ENCODE data around the gene SCARB1. TPM values are rescaled to one million over a fixed set of nuclear protein-coding genes. Genes with fewer than 3 reads are reported as not detected.

SCARB1 gene
- total RNA-seq, 1 experiment from 2014 or later, result 44.9 TPM

GRCh38 chr12:124750149-124750656, 113.5 kb downstream of the SCARB1 start:
- no peak overlapping the region for H3K4me3 ChIP-seq (ENCODE audit: insufficient read depth, low read depth, low read length)
- H3K27me3 ChIP-seq (ENCODE audit: control insufficient read depth, insufficient read depth, low read length), result no peaks in the 10 kb centered on the region
- DNase-seq, result no peak
- H3K36me3 ChIP-seq (replicated peaks; ENCODE audit: control insufficient read depth, insufficient read depth, low read length), result no peaks in the 10 kb centered on the region

GRCh38 chr12:124749725-124750124, 113.9 kb downstream of the SCARB1 start:
- Histone ChIP-seq H3K36me3 (replicated peaks; ENCODE audit: control insufficient read depth, insufficient read depth, low read length) (no peaks in the 10 kb centered on the region), H3K4me3 (ENCODE audit: insufficient read depth, low read depth, low read length) (no peak overlapping the region), H3K27me3 (ENCODE audit: control insufficient read depth, insufficient read depth, low read length) (no peaks in the 10 kb centered on the region)
- DNase-seq, result no peak

GRCh38 chr12:124747426-124748161, 116.1 kb downstream of the SCARB1 start:
- DNase-seq, result no peak
- H3K27me3 ChIP-seq (ENCODE audit: control insufficient read depth, insufficient read depth, low read length), result no peaks in the 10 kb centered on the region
- no peak overlapping the region for H3K4me3 ChIP-seq (ENCODE audit: insufficient read depth, low read depth, low read length)
- no peaks in the 10 kb centered on the region for H3K36me3 ChIP-seq (replicated peaks; ENCODE audit: control insufficient read depth, insufficient read depth, low read length)

- Histone ChIP-seq H3K27me3 (ENCODE audit: control insufficient read depth, insufficient read depth, low read length) (no peaks in the 10 kb centered on the region), H3K4me3 (ENCODE audit: insufficient read depth, low read depth, low read length) (no peak overlapping the region), H3K36me3 (replicated peaks; ENCODE audit: control insufficient read depth, insufficient read depth, low read length) (no peaks in the 10 kb centered on the region)
- DNase-seq, result no peak
Measured at GRCh38 chr12:124746649-124747425, 116.8 kb downstream of the SCARB1 start.

- Histone ChIP-seq H3K27me3 (ENCODE audit: control insufficient read depth, insufficient read depth, low read length) (no peaks in the 10 kb centered on the region), H3K4me3 (ENCODE audit: insufficient read depth, low read depth, low read length) (peak overlapping the region; percentile 10), H3K36me3 (replicated peaks; ENCODE audit: control insufficient read depth, insufficient read depth, low read length) (no peaks in the 10 kb centered on the region)
- peak; percentile 96 for DNase-seq
Measured at GRCh38 chr12:124745891-124746570, 117.6 kb downstream of the SCARB1 start.

GRCh38 chr12:124745465-124745890, 118.2 kb downstream of the SCARB1 start:
- Histone ChIP-seq H3K27me3 (ENCODE audit: control insufficient read depth, insufficient read depth, low read length) (no peaks in the 10 kb centered on the region), H3K4me3 (ENCODE audit: insufficient read depth, low read depth, low read length) (peak overlapping the region; percentile 10), H3K36me3 (replicated peaks; ENCODE audit: control insufficient read depth, insufficient read depth, low read length) (no peaks in the 10 kb centered on the region)
- no peak for DNase-seq

GRCh38 chr12:124744659-124745464, 118.8 kb downstream of the SCARB1 start:
- Histone ChIP-seq H3K36me3 (replicated peaks; ENCODE audit: control insufficient read depth, insufficient read depth, low read length) (no peaks in the 10 kb centered on the region), H3K27me3 (ENCODE audit: control insufficient read depth, insufficient read depth, low read length) (no peaks in the 10 kb centered on the region), H3K4me3 (ENCODE audit: insufficient read depth, low read depth, low read length) (no peak overlapping the region)
- DNase-seq, result peak; percentile 95

- no peak for DNase-seq
- Histone ChIP-seq H3K27me3 (ENCODE audit: control insufficient read depth, insufficient read depth, low read length) (no peaks in the 10 kb centered on the region), H3K36me3 (replicated peaks; ENCODE audit: control insufficient read depth, insufficient read depth, low read length) (no peaks in the 10 kb centered on the region), H3K4me3 (ENCODE audit: insufficient read depth, low read depth, low read length) (no peak overlapping the region)
Measured at GRCh38 chr12:124744273-124744640, 119.4 kb downstream of the SCARB1 start.

GRCh38 chr12:124743479-124744272, 120.0 kb downstream of the SCARB1 start:
- Histone ChIP-seq H3K36me3 (replicated peaks; ENCODE audit: control insufficient read depth, insufficient read depth, low read length) (no peaks in the 10 kb centered on the region), H3K4me3 (ENCODE audit: insufficient read depth, low read depth, low read length) (no peak overlapping the region), H3K27me3 (ENCODE audit: control insufficient read depth, insufficient read depth, low read length) (no peaks in the 10 kb centered on the region)
- no peak for DNase-seq

- Histone ChIP-seq H3K27me3 (ENCODE audit: control insufficient read depth, insufficient read depth, low read length) (no peaks in the 10 kb centered on the region), H3K4me3 (ENCODE audit: insufficient read depth, low read depth, low read length) (no peak overlapping the region), H3K36me3 (replicated peaks; ENCODE audit: control insufficient read depth, insufficient read depth, low read length) (no peaks in the 10 kb centered on the region)
- no peak for DNase-seq
Measured at GRCh38 chr12:124742678-124743077, 121.0 kb downstream of the SCARB1 start.

GRCh38 chr12:124742111-124742510, 121.6 kb downstream of the SCARB1 start:
- Histone ChIP-seq H3K4me3 (ENCODE audit: insufficient read depth, low read depth, low read length) (no peak overlapping the region), H3K36me3 (replicated peaks; ENCODE audit: control insufficient read depth, insufficient read depth, low read length) (no peaks in the 10 kb centered on the region), H3K27me3 (ENCODE audit: control insufficient read depth, insufficient read depth, low read length) (no peaks in the 10 kb centered on the region)
- no peak for DNase-seq

GRCh38 chr12:124741211-124741610, 122.5 kb downstream of the SCARB1 start:
- DNase-seq, result no peak
- no peaks in the 10 kb centered on the region for H3K27me3 ChIP-seq (ENCODE audit: control insufficient read depth, insufficient read depth, low read length)
- no peaks in the 10 kb centered on the region for H3K36me3 ChIP-seq (replicated peaks; ENCODE audit: control insufficient read depth, insufficient read depth, low read length)
- no peak overlapping the region for H3K4me3 ChIP-seq (ENCODE audit: insufficient read depth, low read depth, low read length)

- no peaks in the 10 kb centered on the region for H3K27me3 ChIP-seq (ENCODE audit: control insufficient read depth, insufficient read depth, low read length)
- H3K4me3 ChIP-seq (ENCODE audit: insufficient read depth, low read depth, low read length), result no peak overlapping the region
- H3K36me3 ChIP-seq (replicated peaks; ENCODE audit: control insufficient read depth, insufficient read depth, low read length), result no peaks in the 10 kb centered on the region
- DNase-seq, result no peak
Measured at GRCh38 chr12:124740691-124741137, 123.0 kb downstream of the SCARB1 start.

Measured in H7 (cell line).